Mucosa of descending colon (tissue), 3 donors: ENCODE measurements around the gene CT83. TPM values are rescaled to one million over a fixed set of nuclear protein-coding genes. Genes with fewer than 3 reads are reported as not detected.

Experiments
- ATAC-seq: fragments of 200-7000 bp; cut with Tn5 transposase; one replicate; pipeline ENCODE4 v1.9.1; 2020; ENCODE audit warnings: mild to moderate bottlenecking, moderate library complexity
- DNase-seq, 3 donors: peaks; one replicate each; pipeline ENCODE4 v3.0.0-alpha.2; 2020
- H3K36me3 ChIP-seq: fragments of 200-600 bp; one replicate; pipeline ENCODE4 v1.8.0; 2021; ENCODE audit warnings: low read depth, mild to moderate bottlenecking
- H3K4me1 ChIP-seq: fragments of 200-600 bp; one replicate; pipeline ENCODE4 v1.8.0; 2021; ENCODE audit warnings: low read depth, mild to moderate bottlenecking
- H3K4me3 ChIP-seq: fragments of 200-600 bp; one replicate; pipeline ENCODE4 v1.8.0; 2021; ENCODE audit warnings: mild to moderate bottlenecking
- H3K9me3 ChIP-seq: fragments of 200-600 bp; one replicate; pipeline ENCODE4 v1.8.0; 2021; ENCODE audit warnings: mild to moderate bottlenecking
- intact Hi-C, 2 donors: fragments of 100-400 bp; cut with DNase I in 1 of 2; cut with micrococcal nuclease in 1 of 2; formaldehyde crosslinking; loops; one replicate each; pipeline versions ENCODE4 v1.11.0 to v1.11.1; 2022; cut with DNase I, micrococcal nuclease
- total RNA-seq, 3 donors: library from RNA; stranded (reverse); fragmentation: NEBNext Ultra II Directional in 2 of 3; extraction: Animal tissue kit (Norgen Biotek cat#: 25700) in 2 of 3; gene quantifications; one replicate each; pipeline versions ENCODE4 v1.2.1 to v1.2.4, GENCODE V29; 2021 to 2023
- TF ChIP-seq, protein P1 (sequence below): fragments of 200-600 bp; IDR thresholded peaks from one replicate; pipeline ENCODE4 v1.8.0; 2022; ENCODE audit warnings: antibody characterized with exemption, mild to moderate bottlenecking
- donor health status: DM: no; HTN: no; CAD: no; lungs with moderate emphysema.
- donor health status: DM: no; HTN: no; CAD: no.
- donor health status: DM: no; HTN: yes; CAD: no.

The CT83 gene
- total RNA-seq, 3 donors from 2014 or later, result not detected

DNA sequence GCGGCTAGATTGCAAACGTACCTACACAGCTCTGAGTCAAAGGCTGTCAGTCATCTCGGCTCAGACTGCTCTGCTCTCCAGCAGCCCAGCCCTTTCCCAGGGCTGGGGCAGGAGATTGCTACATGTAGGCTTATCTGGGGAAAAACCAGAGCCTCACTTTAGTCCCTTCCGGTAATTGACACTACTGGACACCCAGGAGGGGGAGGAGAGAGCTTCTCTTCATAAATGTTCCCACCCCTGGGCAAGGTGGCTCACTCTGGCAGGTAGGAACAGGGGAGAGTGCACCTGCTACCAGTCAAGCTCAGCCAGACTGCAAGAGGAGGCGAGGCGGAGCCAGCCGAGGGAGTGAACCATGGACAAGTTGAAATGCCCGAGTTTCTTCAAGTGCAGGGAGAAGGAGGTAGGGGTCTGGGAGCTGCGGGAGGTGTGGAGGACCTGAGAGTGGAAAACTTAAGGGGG lies 26.4 kb downstream of the CT83 start, which contains the start of gene SLC6A14:
TSS of gene SLC6A14 (plus strand) at position 249 of the 459 bp plus-strand sequence. CDS start at position 353, 104 bp downstream.
- H3K9me3 ChIP-seq, result no peaks in the 10 kb centered on the region
- TF ChIP-seq, protein P1, sequence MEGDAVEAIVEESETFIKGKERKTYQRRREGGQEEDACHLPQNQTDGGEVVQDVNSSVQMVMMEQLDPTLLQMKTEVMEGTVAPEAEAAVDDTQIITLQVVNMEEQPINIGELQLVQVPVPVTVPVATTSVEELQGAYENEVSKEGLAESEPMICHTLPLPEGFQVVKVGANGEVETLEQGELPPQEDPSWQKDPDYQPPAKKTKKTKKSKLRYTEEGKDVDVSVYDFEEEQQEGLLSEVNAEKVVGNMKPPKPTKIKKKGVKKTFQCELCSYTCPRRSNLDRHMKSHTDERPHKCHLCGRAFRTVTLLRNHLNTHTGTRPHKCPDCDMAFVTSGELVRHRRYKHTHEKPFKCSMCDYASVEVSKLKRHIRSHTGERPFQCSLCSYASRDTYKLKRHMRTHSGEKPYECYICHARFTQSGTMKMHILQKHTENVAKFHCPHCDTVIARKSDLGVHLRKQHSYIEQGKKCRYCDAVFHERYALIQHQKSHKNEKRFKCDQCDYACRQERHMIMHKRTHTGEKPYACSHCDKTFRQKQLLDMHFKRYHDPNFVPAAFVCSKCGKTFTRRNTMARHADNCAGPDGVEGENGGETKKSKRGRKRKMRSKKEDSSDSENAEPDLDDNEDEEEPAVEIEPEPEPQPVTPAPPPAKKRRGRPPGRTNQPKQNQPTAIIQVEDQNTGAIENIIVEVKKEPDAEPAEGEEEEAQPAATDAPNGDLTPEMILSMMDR, result no peak
- no peaks in the 10 kb centered on the region for H3K4me1 ChIP-seq
- DNase-seq (peak; percentile 19 to 49 (median 23)), ATAC-seq (peak; percentile 96)
- intact Hi-C loops, result no loop called here
- H3K36me3 ChIP-seq, result no peaks in the 10 kb centered on the region
- H3K4me3 ChIP-seq, result no peak within 1 kb of the TSS

DNA sequence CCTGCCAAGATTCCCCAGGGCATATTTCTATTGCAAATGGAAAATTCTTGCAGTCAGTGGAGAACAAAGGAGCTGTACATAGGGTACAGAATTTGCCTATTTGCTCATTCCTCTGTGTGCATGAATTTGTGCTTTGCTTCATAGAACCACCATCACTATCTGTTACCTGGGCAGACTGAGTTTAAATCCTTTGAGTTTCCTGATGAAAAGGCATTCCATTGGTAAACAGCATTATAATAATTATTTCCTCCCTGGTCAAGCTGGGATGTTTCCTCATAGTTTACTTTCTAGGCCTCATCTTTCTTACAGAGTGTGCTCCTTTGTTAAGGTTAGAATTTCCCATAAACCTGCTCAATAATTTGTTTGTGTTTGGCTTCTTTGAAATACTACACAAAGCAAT lies 27.2 kb downstream of the CT83 start:
- ATAC-seq, result no peak
- Histone ChIP-seq H3K9me3 (no peaks in the 10 kb centered on the region), H3K4me3 (no peak overlapping the region), H3K36me3 (no peaks in the 10 kb centered on the region), H3K4me1 (no peaks in the 10 kb centered on the region)
- TF ChIP-seq, protein P1, result no peak
- DNase-seq, result no peak
- intact Hi-C loops, result no loop called here

GRCh38 chrX:116427978-116428377 lies 34.8 kb downstream of the CT83 start:
- no peak for DNase-seq
- TF ChIP-seq, protein P1, result no peak
- Histone ChIP-seq H3K9me3 (no peaks in the 10 kb centered on the region), H3K36me3 (no peaks in the 10 kb centered on the region), H3K4me1 (no peaks in the 10 kb centered on the region), H3K4me3 (no peak overlapping the region)
- intact Hi-C loops, result no loop called here
- no peak for ATAC-seq

DNA sequence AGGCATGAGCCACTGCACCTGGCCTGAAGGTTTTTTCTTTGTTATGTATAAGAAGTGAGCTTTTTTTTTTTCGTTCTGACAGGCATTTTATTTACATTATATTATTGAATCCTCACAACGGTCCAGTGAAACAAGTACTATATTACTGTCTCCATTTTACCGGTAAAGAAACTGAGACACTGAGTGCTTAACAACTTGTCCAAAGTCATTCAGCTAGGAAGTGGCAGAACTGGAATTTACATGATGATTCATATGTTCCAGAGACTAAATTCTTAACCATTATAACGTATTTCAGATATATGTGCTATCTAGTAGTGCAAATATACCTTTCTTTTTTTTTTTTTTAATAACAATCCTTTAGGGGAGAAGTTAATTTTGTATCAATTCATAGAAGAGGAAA lies 44.8 kb downstream of the CT83 start:
- no peak for DNase-seq
- intact Hi-C loops, result no loop called here
- ATAC-seq, result no peak
- TF ChIP-seq, protein P1, result no peak
- H3K4me1 ChIP-seq, result no peaks in the 10 kb centered on the region
- no peak overlapping the region for H3K4me3 ChIP-seq
- no peaks in the 10 kb centered on the region for H3K36me3 ChIP-seq
- H3K9me3 ChIP-seq, result no peaks in the 10 kb centered on the region

GRCh38 chrX:116417214-116417613 lies 45.6 kb downstream of the CT83 start:
- intact Hi-C loops, result no loop called here
- Histone ChIP-seq H3K36me3 (no peaks in the 10 kb centered on the region), H3K4me3 (no peak overlapping the region), H3K4me1 (no peaks in the 10 kb centered on the region), H3K9me3 (no peaks in the 10 kb centered on the region)
- TF ChIP-seq, protein P1, result no peak
- ATAC-seq (no peak), DNase-seq (peak in 1 of 3 donors; percentile 3)

DNA sequence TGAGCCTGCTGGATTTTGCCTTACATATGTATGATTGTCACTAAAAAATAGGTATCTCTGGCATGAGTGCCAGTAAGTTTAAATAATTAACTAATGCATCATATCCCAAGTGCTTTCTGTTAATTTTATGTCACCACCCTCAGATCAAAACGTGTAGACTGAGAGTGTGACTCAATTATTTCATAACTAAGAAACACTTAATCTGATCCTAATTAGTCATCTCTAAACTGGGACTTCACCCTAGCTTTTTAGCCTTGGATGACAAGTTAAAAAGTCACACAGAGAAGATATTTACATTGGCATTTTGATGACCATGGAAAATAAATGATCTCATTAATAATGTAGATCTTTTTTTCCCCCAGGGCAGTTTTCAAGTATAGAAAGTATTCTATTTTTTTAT lies 49.5 kb downstream of the CT83 start:
- TF ChIP-seq, protein P1, result no peak
- intact Hi-C loops, result no loop called here
- Histone ChIP-seq H3K4me1 (no peaks in the 10 kb centered on the region), H3K4me3 (no peak overlapping the region), H3K9me3 (no peaks in the 10 kb centered on the region), H3K36me3 (no peaks in the 10 kb centered on the region)
- ATAC-seq, result no peak
- DNase-seq, result no peak
